ENCODE results near the gene PCNX2.
"Not testable (repeated sequence)": the region's sequence is repeated elsewhere in the genome, so short reads cannot be mapped to it uniquely, and the experiment has no call there.

Gene PCNX2

DNA sequence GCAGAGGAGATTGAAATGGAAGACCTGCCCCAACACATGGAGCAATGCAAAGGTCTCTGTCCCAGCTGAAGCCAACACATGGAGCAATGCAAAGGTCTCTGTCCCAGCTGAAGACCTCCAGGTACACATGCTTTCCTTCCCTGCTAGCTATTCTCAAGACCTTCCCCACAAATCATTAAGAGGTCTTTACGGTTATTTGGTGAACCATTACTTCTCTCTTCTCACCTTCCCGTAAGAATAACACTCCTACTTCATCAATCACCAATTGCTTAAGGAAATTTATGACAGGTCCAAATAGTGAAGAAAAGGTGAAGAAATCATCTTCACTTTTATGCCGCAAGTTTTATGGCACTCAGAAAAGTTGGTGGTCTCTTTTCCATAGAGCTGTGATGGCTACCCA is 206.3 kb downstream of the PCNX2 start:
- FAIRE-seq (no peak), DNase-seq (ENCODE audit: insufficient read length, low spot score) (no peak)
- TF ChIP-seq POLR2A (IDR thresholded peaks at IDR 0.05; ENCODE audit: low read depth, low read length): no peak

DNA sequence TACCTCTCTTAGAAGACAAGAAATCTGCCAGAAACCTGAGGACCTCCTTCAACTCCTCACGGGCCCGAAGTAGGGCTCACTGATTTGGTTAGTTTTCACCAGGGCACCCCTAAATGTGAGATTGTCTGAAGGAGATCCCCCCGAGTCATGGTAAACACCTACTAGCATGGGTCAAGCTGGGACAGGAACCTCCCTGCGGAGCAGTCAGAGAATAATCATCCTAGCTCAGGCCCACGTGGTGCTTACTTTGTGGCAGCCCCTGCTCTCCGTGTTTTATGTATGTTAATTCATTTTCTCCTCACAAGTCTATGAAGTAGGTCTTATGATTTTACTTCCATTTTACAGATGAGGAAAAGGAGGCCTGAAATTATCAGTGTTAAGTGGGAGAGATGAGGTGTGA is 206.9 kb downstream of the PCNX2 start:
- FAIRE-seq: no peak
- no peak for TF ChIP-seq POLR2A (IDR thresholded peaks at IDR 0.05; ENCODE audit: low read depth, low read length)

DNA sequence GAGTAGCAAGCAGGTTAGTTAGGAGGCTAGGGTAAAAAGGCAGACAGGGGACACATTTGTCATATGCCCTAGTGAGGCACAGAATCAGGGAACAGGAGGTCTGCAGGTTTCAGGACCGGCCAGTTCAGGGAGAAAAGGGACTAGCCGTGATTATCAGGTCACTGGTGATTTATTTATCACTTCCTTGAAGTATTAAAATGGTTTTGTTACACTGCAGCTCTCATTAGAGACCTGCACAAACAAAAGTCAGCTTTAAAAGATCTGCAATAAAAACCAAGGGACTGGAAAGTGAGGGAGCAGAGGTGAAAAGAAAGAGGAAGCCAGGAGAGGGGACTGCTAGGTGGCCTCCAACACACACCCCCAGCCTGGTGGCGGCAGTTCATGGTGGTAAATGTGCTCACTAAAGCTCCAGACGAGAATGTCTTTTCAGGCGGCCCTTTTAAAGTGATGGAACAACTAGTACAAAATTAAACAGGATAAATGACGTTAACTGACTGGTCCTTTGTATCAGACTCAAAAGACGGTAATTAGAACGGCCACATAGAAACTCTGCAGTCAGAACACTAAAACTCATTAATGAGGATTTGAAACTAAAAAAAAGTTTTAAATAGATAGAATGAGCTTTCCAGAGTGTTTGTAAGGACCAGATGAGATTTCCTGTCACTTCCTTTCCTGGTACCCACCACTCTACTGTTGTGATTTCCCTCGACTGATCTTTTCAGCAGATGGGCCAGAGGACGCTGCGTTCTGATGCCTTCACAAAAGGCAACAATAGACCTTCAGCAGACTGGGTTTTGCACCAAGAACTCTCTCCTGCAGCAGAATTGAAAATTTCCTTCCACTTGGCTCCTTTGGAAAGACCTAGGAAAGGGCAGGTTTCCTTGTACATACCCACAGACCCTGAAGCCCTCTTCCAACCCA is 208.3 kb downstream of the PCNX2 start:
- DNase-seq (ENCODE audit: insufficient read length, low spot score): no peak
- FAIRE-seq: no peak
- TF ChIP-seq POLR2A (IDR thresholded peaks at IDR 0.05; ENCODE audit: low read depth, low read length): no peak

More for the DNA sequence above, 206.9 kb downstream of the PCNX2 start:
- DNase-seq (ENCODE audit: insufficient read length, low spot score): no peak

DNA sequence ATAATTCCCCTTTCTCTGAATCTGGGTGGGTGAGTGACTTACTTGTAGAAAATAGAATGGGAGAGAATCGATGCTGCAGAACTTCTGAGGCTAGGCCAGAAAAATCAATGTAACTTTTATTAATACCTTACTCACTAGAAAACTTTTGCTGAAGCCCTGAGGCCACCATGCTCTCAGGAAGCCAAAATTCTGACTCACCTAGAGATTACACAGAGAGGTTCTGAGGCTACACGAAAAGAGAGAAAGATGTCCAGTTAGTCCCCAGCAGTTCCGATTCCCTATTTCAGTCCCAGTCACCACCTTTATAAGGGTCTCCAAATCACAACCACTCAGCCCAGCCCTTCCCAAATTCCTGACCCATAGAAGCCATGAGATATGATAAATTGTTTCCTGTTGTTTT is 210.0 kb downstream of the PCNX2 start:
- FAIRE-seq (no peak), DNase-seq (ENCODE audit: insufficient read length, low spot score) (peak; percentile 7)
- TF ChIP-seq POLR2A (IDR thresholded peaks at IDR 0.05; ENCODE audit: low read depth, low read length): no peak

DNA sequence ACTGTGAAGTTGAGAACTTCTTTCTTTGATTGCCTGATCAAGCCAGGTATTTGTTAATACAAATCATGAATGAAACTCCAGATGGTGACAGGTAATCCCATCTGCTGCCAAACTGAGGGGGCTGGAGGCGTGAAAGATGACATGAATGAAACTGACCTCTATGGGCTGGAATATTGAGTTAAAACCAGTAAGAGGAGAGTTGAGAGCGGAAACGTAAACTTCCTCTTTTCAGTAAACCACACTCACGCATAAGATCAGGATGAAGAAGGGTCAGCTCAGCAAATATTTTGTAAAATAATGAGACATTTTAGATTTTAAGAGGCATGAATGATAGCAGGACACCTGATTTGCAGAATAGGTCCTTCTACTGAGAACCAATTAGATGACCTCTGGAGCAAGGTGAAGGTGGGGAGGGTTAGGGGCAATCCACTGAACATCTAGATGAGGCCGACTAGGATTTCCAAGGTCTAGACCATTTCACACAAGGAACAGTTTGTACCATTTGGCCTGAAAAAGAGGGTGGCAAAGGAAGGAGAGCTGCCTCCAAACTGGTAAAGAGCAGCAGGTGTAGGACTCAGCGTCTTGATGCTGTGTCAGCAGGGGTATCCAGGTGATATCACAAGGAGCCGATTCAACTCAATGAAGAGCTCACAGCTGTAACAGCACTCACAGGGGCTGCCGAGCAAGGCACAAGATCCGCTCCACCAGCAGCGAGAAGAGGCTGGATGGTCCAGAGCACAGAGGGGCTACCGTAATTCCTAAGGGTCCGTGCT is 212.6 kb downstream of the PCNX2 start:
- TF ChIP-seq POLR2A (IDR thresholded peaks at IDR 0.05; ENCODE audit: low read depth, low read length): no peak
- FAIRE-seq (no peak), DNase-seq (ENCODE audit: insufficient read length, low spot score) (no peak)

DNA sequence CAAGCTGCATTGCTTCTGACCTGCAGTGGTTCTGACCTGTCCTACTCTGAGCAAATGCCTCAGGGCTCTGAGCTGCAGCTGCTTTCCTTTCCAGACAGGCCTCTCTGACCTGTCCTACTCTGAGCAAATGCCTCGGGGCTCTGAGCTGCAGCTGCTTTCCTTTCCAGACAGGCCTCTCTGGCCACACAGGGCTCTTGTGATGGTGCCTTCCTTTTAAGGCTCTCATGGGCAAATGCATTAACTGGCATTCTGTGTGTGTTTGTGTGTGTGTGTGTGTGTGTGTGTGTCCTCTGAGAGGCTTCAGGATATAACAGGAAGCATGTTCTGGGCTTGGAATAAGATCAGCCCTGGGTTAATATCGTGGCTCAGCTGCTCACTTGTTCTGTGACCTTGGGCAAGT is 213.8 kb downstream of the PCNX2 start:
- TF ChIP-seq POLR2A (IDR thresholded peaks at IDR 0.05; ENCODE audit: low read depth, low read length): no peak
- no peak for DNase-seq (ENCODE audit: insufficient read length, low spot score)
- FAIRE-seq: no peak

DNA sequence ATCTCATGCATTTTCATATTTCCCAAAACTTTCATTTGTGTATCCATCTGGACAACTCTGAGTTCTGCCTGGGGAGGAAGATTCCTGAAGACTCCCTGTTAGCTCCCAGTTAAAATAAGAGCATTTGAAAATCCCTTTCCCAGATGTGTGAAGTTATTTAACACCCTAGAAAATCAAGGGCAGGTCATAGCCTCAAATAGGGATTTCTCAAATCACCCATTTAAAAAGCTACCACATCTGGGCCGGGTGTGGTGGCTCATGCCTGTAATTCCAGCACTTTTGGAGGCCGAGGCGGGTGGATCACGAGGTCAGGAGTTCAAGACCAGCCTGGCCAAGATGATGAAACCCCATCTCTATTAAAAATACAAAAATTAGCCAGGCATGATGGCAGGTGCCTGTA is 214.7 kb downstream of the PCNX2 start:
- not testable (repeated sequence) for FAIRE-seq; DNase-seq (ENCODE audit: insufficient read length, low spot score)

DNA sequence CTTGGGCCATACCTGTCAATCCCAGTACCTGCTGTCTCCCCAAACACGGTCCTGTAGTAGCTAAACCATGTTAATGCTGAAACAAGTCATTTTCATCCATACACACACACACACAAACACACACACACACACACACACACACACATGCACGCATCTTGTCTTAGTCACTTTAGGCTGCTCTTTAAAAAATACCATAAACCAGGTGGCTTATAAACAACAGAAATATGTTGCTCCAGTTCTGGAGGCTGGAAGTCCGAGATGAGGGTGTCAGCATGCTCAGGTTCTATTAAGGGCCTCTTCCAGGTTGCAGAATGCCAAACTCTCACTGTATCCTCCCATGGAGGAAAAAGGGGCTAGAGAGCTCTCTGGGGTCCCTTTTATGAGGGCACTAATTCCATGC is 215.2 kb downstream of the PCNX2 start:
- FAIRE-seq (no peak), DNase-seq (ENCODE audit: insufficient read length, low spot score) (no peak)
- TF ChIP-seq POLR2A (IDR thresholded peaks at IDR 0.05; ENCODE audit: low read depth, low read length): no peak

DNA sequence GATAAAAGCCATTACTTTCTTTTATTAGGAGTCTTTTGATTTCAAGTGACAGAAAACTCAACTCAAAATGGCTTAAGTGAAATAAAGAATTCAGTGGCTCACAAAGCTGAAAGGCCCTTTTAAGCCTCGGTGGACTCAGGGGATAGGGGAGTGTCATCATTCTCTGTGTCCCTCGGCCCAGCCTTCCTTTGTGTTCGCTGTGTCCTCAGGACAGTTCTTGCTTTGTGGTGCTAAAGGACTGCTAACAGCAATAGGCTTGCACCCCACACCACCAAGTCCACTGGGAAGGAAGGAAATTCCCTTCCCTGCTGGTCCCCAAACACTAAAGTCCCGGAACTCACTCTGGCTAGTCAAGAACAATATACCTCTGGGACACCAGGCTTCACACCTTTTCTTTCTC is 216.0 kb downstream of the PCNX2 start:
- FAIRE-seq: no peak
- TF ChIP-seq POLR2A (IDR thresholded peaks at IDR 0.05; ENCODE audit: low read depth, low read length): no peak
- no peak for DNase-seq (ENCODE audit: insufficient read length, low spot score)

DNA sequence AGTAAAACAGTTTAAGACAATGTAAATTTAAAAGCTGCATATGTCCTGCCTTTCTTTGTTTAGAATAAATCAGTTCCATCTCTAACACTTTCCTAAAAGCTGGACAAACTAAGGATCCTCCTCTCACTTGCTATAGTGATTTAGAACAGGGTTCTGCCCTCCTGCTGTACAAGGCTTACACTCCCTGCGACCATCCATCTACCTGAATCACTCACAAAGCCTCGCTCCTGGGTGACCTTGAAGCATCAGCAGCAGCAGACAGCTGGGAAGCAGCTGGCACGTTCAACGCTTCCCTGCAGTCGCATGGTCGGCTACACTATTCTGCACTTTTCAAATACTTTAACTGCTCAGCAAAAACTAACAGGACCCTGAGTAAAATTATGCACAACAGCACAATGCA is 217.1 kb downstream of the PCNX2 start:
- no peak for DNase-seq (ENCODE audit: insufficient read length, low spot score)
- no peak for FAIRE-seq
- TF ChIP-seq POLR2A (IDR thresholded peaks at IDR 0.05; ENCODE audit: low read depth, low read length): no peak

DNA sequence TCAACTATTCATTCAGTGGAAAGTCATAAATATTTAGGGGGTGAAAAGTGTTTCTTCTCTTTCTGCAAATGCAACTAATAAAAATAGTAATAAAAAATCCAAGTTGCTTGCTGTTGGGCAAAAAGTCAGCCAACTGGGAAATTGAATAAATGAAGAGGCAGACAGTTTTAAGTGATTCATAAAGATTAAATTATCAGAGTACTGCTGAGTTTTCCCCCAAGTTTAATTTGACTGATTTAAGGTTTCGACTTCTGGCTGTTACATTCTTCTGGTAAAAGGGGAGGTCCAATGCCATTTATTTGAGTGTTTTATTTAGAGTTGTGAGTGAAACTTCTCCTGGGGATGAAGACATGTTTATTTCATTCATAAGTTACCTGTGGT is 219.6 kb downstream of the PCNX2 start:
- DNase-seq (ENCODE audit: insufficient read length, low spot score) (no peak), FAIRE-seq (no peak)
- TF ChIP-seq POLR2A (IDR thresholded peaks at IDR 0.05; ENCODE audit: low read depth, low read length): no peak

DNA sequence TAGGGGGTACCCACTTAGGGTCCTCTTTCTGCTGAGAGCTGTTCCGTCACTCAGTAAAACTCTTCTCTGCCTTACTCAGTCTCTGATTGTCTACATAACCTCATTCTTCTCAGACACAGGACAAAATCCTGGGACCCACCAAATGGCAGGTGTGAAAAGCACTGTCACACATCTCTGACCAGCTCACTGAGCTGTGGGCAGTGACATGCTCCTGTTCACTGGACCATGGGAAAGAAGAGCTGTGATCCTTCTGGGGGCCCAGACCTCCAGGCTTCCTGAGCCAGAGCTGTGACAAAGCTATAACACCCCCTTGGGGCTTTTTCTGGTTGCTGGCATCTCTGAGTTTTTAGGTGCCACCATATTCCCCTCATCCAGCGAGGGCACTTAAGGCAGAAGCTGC is 229.4 kb downstream of the PCNX2 start:
- no peak for FAIRE-seq
- TF ChIP-seq POLR2A (IDR thresholded peaks at IDR 0.05; ENCODE audit: low read depth, low read length): no peak
- no peak for DNase-seq (ENCODE audit: insufficient read length, low spot score)

DNA sequence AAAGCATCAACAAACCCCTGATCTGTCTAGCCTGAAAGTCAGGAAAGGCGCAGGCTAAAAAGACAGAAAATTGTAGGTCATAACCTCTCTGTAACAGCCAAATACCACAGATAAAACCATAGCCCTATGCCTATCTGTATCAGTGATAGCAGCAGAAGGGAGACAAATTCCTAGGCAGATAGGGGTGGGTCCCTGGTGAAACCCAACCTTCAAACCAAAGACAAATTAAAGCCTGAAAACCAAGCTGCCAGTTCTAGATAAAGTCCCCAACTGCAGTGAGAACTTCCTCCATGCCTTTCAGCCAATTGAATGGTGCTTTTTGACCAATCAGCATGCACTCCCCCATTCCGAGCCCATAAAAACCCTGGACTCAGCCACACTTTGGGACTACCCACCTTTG is 229.8 kb downstream of the PCNX2 start:
- TF ChIP-seq POLR2A (IDR thresholded peaks at IDR 0.05; ENCODE audit: low read depth, low read length): no peak
- DNase-seq (ENCODE audit: insufficient read length, low spot score) (no peak), FAIRE-seq (no peak)

DNA sequence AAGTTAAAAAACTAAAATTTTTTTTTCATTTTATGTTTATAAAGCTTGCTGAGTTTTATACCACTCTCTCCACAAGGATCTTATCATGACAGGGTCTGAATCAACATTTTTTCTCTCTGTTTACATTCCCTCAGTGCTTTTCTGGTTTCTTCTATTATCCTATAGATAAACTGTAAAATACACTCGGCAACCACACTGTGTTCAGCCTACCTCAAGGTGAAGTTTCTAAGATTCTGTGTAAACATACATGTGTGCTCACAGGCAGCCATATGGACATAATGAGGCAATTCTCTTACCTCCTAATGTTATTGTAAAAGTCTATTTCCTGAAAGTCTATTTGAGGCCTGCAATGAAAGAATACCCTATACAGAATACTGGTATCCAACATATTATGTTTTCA is 230.5 kb downstream of the PCNX2 start:
- FAIRE-seq (no peak), DNase-seq (ENCODE audit: insufficient read length, low spot score) (no peak)
- no peak for TF ChIP-seq POLR2A (IDR thresholded peaks at IDR 0.05; ENCODE audit: low read depth, low read length)

DNA sequence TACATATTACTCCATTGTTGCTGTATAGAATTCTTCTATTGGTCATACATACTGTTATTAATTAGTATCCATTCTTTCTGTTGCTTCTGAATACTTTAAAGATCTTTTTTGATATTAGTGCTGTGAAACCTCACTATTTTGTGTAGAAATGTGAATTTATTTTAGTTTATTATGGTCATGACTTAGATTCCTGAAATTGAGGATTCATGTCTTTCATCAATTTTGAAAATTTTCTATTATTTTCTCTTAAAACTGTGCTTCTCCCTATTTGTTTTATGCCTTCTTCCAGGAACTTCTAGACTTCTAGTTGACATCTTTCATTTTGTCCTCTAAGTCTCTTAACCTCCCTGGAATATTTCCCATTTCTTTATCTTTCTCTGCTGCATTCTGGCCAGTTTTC is 232.1 kb downstream of the PCNX2 start:
- no peak for FAIRE-seq
- no peak for TF ChIP-seq POLR2A (IDR thresholded peaks at IDR 0.05; ENCODE audit: low read depth, low read length)
- no peak for DNase-seq (ENCODE audit: insufficient read length, low spot score)
